D341Med (cell line): ENCODE results near the gene H19.

Experiments
- DNase-seq: peaks from one replicate; pipeline ENCODE4 v3.0.0; 2012; ENCODE audit warnings: low spot score

The H19 gene

GRCh38 chr11:1946812-1947484, 50.7 kb downstream of the H19 start, which contains the start of gene MRPL23:
Gene MRPL23, plus strand, starts transcription at chr11:1947332. Its CDS starts 31 bp downstream, at chr11:1947363.
- no peak for DNase-seq
